Sigmoid colon (tissue), 7 donors: ENCODE data around the gene NTM. TPM values are rescaled to one million over a fixed set of nuclear protein-coding genes. Genes with fewer than 3 reads are reported as not detected.

Experiments used
- DNase-seq: peaks from one replicate; pipeline ENCODE4 v3.0.0-alpha.2; 2019
- H3K27ac ChIP-seq, 4 donors: fragments of 200-600 bp; sonication (generic); one replicate each; pipeline ENCODE4 v1.5.1; 2016 to 2019; ENCODE audit warnings: mild to moderate bottlenecking in 1 of 4
- H3K27me3 ChIP-seq, 3 donors: fragments of 200-600 bp; sonication (generic); one replicate each; pipeline ENCODE4 v1.5.1; 2019; ENCODE audit warnings: mild to moderate bottlenecking in 1 of 3
- H3K36me3 ChIP-seq, 4 donors: fragments of 200-600 bp; sonication (generic); one replicate each; pipeline ENCODE4 v1.5.1; 2016 to 2019
- H3K4me1 ChIP-seq, 4 donors: fragments of 200-600 bp; sonication (generic); one replicate each; pipeline ENCODE4 v1.5.1; 2017 to 2019
- H3K4me3 ChIP-seq, 4 donors: fragments of 200-600 bp; sonication (generic); one replicate each; pipeline ENCODE4 v1.5.1; 2017 to 2019; ENCODE audit warnings: mild to moderate bottlenecking in 2 of 4, moderate library complexity in 1 of 4
- H3K9me3 ChIP-seq, 4 donors: fragments of 200-600 bp in 3 of 4; sonication (generic) in 3 of 4; one replicate each; pipeline versions ENCODE4 v1.5.1 to v1.6.1; 2013 to 2019
- CTCF ChIP-seq, 4 experiments: fragments of 450-650 bp in 3 of 4; fragments of 200-600 bp in 1 of 4; IDR thresholded peaks; one replicate each; pipeline ENCODE4 v1.5.1; 2016 to 2019; ENCODE audit warnings: antibody characterized with exemption in 4 of 4, mild to moderate bottlenecking in 3 of 4, moderate library complexity in 2 of 4
- EP300 ChIP-seq, 4 donors: sonication (generic); formaldehyde crosslinking; IDR thresholded peaks; one replicate each; pipeline ENCODE4 v1.6.1; 2017; ENCODE audit warnings: antibody characterized with exemption in 4 of 4
- POLR2A ChIP-seq, 2 donors: fragments of 450-650 bp; IDR thresholded peaks; one replicate each; pipeline ENCODE4 v1.6.1; 2016; ENCODE audit warnings: antibody characterized with exemption in 2 of 2, mild to moderate bottlenecking in 2 of 2, moderate library complexity in 2 of 2
- POLR2AphosphoS5 ChIP-seq, 4 donors: sonication (generic); formaldehyde crosslinking; IDR thresholded peaks; one replicate each; pipeline ENCODE4 v1.6.1; 2017; ENCODE audit warnings: antibody characterized with exemption in 4 of 4
- WGBS, 2 donors: extraction: QIAGEN DNeasy Blood & Tissue Kit; methylation state at CpG; one replicate each; pipeline ENCODE4 v1.1.7; 2013; 5-methylcytosine and 5-hydroxymethylcytosine counted together
- intact Hi-C: fragments of 100-400 bp; cut with DNase I; formaldehyde crosslinking; loops from one replicate; pipeline ENCODE4 v1.15.1; 2023
- polyA plus RNA-seq, 3 donors: library from polyadenylated mRNA; stranded (reverse); fragments of 200-250 nt; gene quantifications; one replicate each; pipeline ENCODE4 v1.2.3, GENCODE V29; 2013
- total RNA-seq, 4 donors: library from RNA; depleted of rRNA; stranded (reverse); fragments of >200 nt; gene quantifications; one replicate each; pipeline ENCODE4 v1.1.0, GENCODE V29; 2016
- donor health status: healthy with polysubstance abuse.
- donor health status: Bipolar disorder and iron deficiency.
- donor health status: healthy.

The NTM gene
- total and polyA plus RNA-seq, 7 donors, result 0.96 to 18.3 (median 6.4) TPM; not detected in 1

GRCh38 chr11:131985846-131986301, 615.5 kb downstream of the NTM start:
- H3K36me3 ChIP-seq, result no peaks in the 10 kb centered on the region
- H3K9me3 ChIP-seq, result no peaks in the 10 kb centered on the region
- TF ChIP-seq POLR2A (IDR thresholded peaks at IDR 0.05) (no peak), POLR2AphosphoS5 (IDR thresholded peaks at IDR 0.05) (peak in 3 of 4 donors; percentile 24 to 45 (median 38)), CTCF (IDR thresholded peaks at IDR 0.05) (no peak)
- no peaks in the 10 kb centered on the region for H3K4me1 ChIP-seq
- H3K27me3 ChIP-seq, result peaks cover 0 to under 1% (median 0%) of the 10 kb centered on the region in 3 donors
- 65% methylated on average over 4 of the region's 4 CpGs for WGBS, 2 donors
- no peak overlapping the region for H3K4me3 ChIP-seq
- intact Hi-C loops, result no loop called here
- DNase-seq, result no peak
- no peak overlapping the region for H3K27ac ChIP-seq

DNA sequence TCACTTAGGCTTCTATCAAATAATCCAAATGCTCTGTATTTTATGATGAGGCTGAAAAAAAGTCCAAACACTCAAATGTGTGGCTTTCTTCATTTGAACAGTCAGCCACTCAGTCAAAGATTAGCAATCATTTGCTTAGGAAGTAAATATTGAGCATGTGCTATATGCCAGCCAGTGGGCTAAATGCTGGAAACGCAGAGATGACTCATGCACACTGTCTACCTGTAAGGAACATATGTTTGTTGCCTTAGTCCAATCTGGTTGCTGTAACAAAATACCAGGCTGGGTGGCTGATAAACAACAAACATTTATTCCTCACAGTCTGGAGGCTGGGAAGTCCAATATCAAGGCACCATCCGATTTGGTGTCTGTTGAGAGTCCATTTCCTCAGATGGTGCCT, 617.3 kb downstream of the NTM start:
- DNase-seq, result no peak
- Histone ChIP-seq H3K9me3 (no peaks in the 10 kb centered on the region), H3K27ac (no peak overlapping the region), H3K36me3 (no peaks in the 10 kb centered on the region), H3K4me1 (no peaks in the 10 kb centered on the region), H3K4me3 (no peak overlapping the region), H3K27me3 (peaks cover 0 to 3% (median 0%) of the 10 kb centered on the region in 3 donors)
- WGBS, 2 donors, result 66 to 82% methylated on average over 2 of the region's 2 CpGs
- TF ChIP-seq CTCF (IDR thresholded peaks at IDR 0.05) (no peak), POLR2A (IDR thresholded peaks at IDR 0.05) (no peak), EP300 (IDR thresholded peaks at IDR 0.05) (no peak), POLR2AphosphoS5 (IDR thresholded peaks at IDR 0.05) (no peak)
- intact Hi-C loops, result no loop called here

GRCh38 chr11:131991606-131992005, 621.2 kb downstream of the NTM start:
- Histone ChIP-seq H3K27ac (no peak overlapping the region), H3K4me3 (no peak overlapping the region), H3K27me3 (peaks cover 0 to 7% (median 0%) of the 10 kb centered on the region in 3 donors), H3K4me1 (no peaks in the 10 kb centered on the region), H3K9me3 (peaks cover 2 to 9% (median 6%) of the 10 kb centered on the region in 4 donors), H3K36me3 (no peaks in the 10 kb centered on the region)
- TF ChIP-seq CTCF (IDR thresholded peaks at IDR 0.05), result no peak
- no peak for TF ChIP-seq POLR2AphosphoS5 (IDR thresholded peaks at IDR 0.05)
- no peak for TF ChIP-seq POLR2A (IDR thresholded peaks at IDR 0.05)
- TF ChIP-seq EP300 (IDR thresholded peaks at IDR 0.05), result no peak
- intact Hi-C loops, result no loop called here
- DNase-seq, result no peak
- WGBS, 2 donors, result 87 to 92% methylated on average over 2 of the region's 2 CpGs

DNA sequence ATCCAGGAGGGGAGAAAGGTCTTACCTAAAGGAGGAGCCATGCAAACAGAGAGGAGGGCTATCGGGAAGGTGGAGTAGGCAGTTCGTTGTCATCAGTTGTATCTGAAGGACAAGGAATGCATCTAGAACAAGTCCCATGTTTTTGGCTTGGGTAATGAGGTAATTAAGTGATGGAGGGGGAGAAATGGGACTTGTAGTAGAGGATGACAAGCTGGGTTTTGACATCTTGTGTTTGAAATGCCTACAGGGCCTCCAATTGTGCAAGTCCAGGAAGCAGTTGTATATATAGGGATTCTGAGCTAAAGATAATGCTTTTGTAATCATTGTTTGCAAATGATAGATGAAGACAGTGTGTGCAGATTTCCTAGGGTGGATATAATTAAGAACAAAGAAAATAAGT, 622.8 kb downstream of the NTM start:
- no peak overlapping the region for H3K27ac ChIP-seq
- peaks cover 0 to 11% (median 10%) of the 10 kb centered on the region in 4 donors for H3K4me1 ChIP-seq
- no peak for DNase-seq
- H3K36me3 ChIP-seq, result no peaks in the 10 kb centered on the region
- no peak for TF ChIP-seq EP300 (IDR thresholded peaks at IDR 0.05)
- TF ChIP-seq CTCF (IDR thresholded peaks at IDR 0.05), result no peak
- TF ChIP-seq POLR2A (IDR thresholded peaks at IDR 0.05), result no peak
- TF ChIP-seq POLR2AphosphoS5 (IDR thresholded peaks at IDR 0.05), result no peak
- peaks cover 2 to 11% (median 6%) of the 10 kb centered on the region in 4 donors for H3K9me3 ChIP-seq
- intact Hi-C loops, result no loop called here
- H3K4me3 ChIP-seq, result no peak overlapping the region
- 69 to 82% methylated on average over 2 of the region's 2 CpGs for WGBS, 2 donors
- peaks cover 0 to 7% (median 0%) of the 10 kb centered on the region in 3 donors for H3K27me3 ChIP-seq

GRCh38 chr11:131998020-131998419, 627.6 kb downstream of the NTM start:
- Histone ChIP-seq H3K36me3 (no peaks in the 10 kb centered on the region), H3K27me3 (peaks cover 0 to 8% (median 5%) of the 10 kb centered on the region in 3 donors), H3K4me1 (peaks cover 5 to 21% (median 19%) of the 10 kb centered on the region in 4 donors), H3K9me3 (peaks cover 2 to 11% (median 6%) of the 10 kb centered on the region in 4 donors), H3K4me3 (no peak overlapping the region), H3K27ac (peak overlapping the region in 1 of 4 donors; percentile 20)
- intact Hi-C loops, result no loop called here
- peak; percentile 68 for DNase-seq
- WGBS, 2 donors, result 8 to 26% methylated on average over 5 of the region's 5 CpGs
- TF ChIP-seq EP300 (IDR thresholded peaks at IDR 0.05) (peak in 1 of 4 donors; percentile 16), POLR2A (IDR thresholded peaks at IDR 0.05) (no peak), POLR2AphosphoS5 (IDR thresholded peaks at IDR 0.05) (peak; percentile 34 to 67 (median 52))
